Measurements from ENCODE around the gene CADM4. TPM values are rescaled to one million over a fixed set of nuclear protein-coding genes. Genes with fewer than 3 reads are reported as not detected.

CADM4 gene
- total and polyA plus RNA-seq, 10 of the 15 experiments (the other 5 are each of a cell fraction or from before 2014, with no cell fraction given) = 0.04 to 0.12 (median 0.08) TPM; not detected in 5

DNA sequence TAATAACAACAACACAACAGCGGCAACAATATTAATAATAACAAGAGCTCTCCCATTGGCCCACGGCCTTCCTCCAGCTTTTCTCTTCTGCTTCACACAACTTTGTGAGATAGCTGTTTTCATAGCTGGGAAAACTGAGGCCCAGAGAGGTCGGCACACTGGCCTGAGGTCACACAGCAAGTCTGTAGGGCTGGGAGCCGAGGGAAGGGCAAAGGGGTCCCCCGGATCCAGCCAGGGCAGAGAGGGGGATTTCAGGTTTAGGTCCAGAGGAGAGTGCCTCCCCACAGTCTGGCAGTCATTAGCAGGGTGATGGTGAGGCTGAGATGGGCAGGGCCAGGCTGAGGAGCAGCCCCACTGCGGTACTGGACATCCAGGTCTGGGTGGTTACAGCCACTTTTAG, 9.0 kb upstream of the CADM4 start (continued):
- TF ChIP-seq, protein P1, sequence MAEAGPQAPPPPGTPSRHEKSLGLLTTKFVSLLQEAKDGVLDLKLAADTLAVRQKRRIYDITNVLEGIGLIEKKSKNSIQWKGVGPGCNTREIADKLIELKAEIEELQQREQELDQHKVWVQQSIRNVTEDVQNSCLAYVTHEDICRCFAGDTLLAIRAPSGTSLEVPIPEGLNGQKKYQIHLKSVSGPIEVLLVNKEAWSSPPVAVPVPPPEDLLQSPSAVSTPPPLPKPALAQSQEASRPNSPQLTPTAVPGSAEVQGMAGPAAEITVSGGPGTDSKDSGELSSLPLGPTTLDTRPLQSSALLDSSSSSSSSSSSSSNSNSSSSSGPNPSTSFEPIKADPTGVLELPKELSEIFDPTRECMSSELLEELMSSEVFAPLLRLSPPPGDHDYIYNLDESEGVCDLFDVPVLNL (IDR thresholded peaks at IDR 0.05; ENCODE audit: low read depth, low read length) = no peak
- TF ChIP-seq ZNF24 (IDR thresholded peaks at IDR 0.05) = no peak

DNA sequence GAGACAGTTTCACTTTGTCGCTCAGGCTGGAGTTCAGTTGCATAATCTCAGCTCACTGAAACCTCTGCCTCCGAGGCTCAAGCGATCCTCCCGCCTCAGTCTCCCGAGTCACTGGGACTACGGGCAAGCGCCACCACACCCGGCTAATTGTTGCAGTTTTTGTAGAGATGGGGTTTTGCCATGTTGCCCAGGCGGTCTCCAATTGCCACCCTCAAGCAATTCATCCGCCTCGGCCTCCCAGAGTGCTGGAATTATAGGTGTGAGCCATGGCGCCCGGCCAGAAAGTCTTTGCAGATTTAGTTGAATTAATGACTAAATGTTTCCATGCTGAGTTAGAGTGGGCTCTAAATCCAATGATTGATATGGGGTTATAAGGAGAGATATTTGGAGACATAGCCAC, 4.5 kb upstream of the CADM4 start:
- RAD21 ChIA-PET (ENCODE audit: unreplicated experiment) = interaction anchor here (0.6 kb wide), 1 partner anchor 141 kb away, joined by 3 read pairs; no protein-coding TSS in a partner anchor
- Histone ChIP-seq H3K27ac (ENCODE audit: control insufficient read depth, insufficient read depth) (no peak overlapping the region), H3K4me3 (no peak overlapping the region), H3K4me2 (ENCODE audit: control insufficient read depth, insufficient read depth) (no peak overlapping the region), H2AFZ (ENCODE audit: control insufficient read depth, low read depth, low read length) (no peak overlapping the region), H3K9ac (ENCODE audit: control insufficient read depth, insufficient read depth, low read length) (no peak overlapping the region), H3K9me3 (replicated peaks; ENCODE audit: control insufficient read depth, insufficient read depth, low read length) (no peaks in the 10 kb centered on the region; the same call in 1 of the 3 replicates), H4K20me1 (ENCODE audit: control insufficient read depth, insufficient read depth) (no peaks in the 10 kb centered on the region), H3K79me2 (ENCODE audit: control insufficient read depth, insufficient read depth, low read length) (no peaks in the 10 kb centered on the region), H3K36me3 (ENCODE audit: control insufficient read depth in 2 of 2, insufficient read depth in 2 of 2, low read length in 1 of 2) (no peaks in the 10 kb centered on the region), H3K4me1 (ENCODE audit: control insufficient read depth, insufficient read depth, low read length) (no peaks in the 10 kb centered on the region), H3K27me3 (replicated peaks in 1 of 2; ENCODE audit: control insufficient read depth in 2 of 2, insufficient read depth in 2 of 2, low read length in 1 of 2) (peaks cover 3 to 8% of the 10 kb centered on the region in 2 experiments; a peak in 3 of 4 replicates)
- DNase-seq (ENCODE audit: low read depth, low spot score) (no peak), FAIRE-seq (no peak), ATAC-seq (no peak)
- WGBS (ENCODE audit: insufficient coverage, insufficient replicate concordance, low lambda C conversion rate, missing lambda C conversion rate) = 78% methylated on average over 12 of the region's 13 CpGs
- SMC1A ChIA-PET (ENCODE audit: uncharacterized antibody, unreplicated experiment) = no interaction called here
- BruUV-seq (replicated peaks) = no TSS peak
- intact Hi-C loops (cut with micrococcal nuclease; ENCODE audit: unreplicated experiment) (no loop called here), in situ Hi-C loops (cut with MboI) (no loop called here)
- CTCF ChIA-PET = no interaction called here
- POLR2A ChIA-PET = no interaction called here
- no peak for TF ChIP-seq SMC3 (IDR thresholded peaks at IDR 0.05; ENCODE audit: borderline replicate concordance, low read length)
- TF ChIP-seq RFX5 (IDR thresholded peaks at IDR 0.05; ENCODE audit: low read depth, low read length) = no peak
- TF ChIP-seq NFYA (IDR thresholded peaks at IDR 0.05; ENCODE audit: borderline replicate concordance, low read depth, low read length) = no peak
- no peak for TF ChIP-seq HCFC1 (IDR thresholded peaks at IDR 0.05; ENCODE audit: low read length)
- TF ChIP-seq, protein P2, sequence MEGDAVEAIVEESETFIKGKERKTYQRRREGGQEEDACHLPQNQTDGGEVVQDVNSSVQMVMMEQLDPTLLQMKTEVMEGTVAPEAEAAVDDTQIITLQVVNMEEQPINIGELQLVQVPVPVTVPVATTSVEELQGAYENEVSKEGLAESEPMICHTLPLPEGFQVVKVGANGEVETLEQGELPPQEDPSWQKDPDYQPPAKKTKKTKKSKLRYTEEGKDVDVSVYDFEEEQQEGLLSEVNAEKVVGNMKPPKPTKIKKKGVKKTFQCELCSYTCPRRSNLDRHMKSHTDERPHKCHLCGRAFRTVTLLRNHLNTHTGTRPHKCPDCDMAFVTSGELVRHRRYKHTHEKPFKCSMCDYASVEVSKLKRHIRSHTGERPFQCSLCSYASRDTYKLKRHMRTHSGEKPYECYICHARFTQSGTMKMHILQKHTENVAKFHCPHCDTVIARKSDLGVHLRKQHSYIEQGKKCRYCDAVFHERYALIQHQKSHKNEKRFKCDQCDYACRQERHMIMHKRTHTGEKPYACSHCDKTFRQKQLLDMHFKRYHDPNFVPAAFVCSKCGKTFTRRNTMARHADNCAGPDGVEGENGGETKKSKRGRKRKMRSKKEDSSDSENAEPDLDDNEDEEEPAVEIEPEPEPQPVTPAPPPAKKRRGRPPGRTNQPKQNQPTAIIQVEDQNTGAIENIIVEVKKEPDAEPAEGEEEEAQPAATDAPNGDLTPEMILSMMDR (IDR thresholded peaks at IDR 0.05 in 2 of 3, conservative IDR thresholded peaks at IDR 0.05 in 1 of 3; ENCODE audit: control insufficient read depth in 2 of 3, extremely low read depth in 1 of 3, insufficient read depth in 1 of 3, low read depth in 3 of 3, low read length in 3 of 3) = no peak
- no peak for TF ChIP-seq TCF7 (IDR thresholded peaks at IDR 0.05; ENCODE audit: borderline replicate concordance)
- no peak for TF ChIP-seq STAT3 (IDR thresholded peaks at IDR 0.05; ENCODE audit: low read depth, low read length)
- TF ChIP-seq GABPA (IDR thresholded peaks at IDR 0.05; ENCODE audit: low read depth) = no peak
- no peak for TF ChIP-seq TCF12 (IDR thresholded peaks at IDR 0.05; ENCODE audit: low read depth, low read length)
- TF ChIP-seq, protein P3, sequence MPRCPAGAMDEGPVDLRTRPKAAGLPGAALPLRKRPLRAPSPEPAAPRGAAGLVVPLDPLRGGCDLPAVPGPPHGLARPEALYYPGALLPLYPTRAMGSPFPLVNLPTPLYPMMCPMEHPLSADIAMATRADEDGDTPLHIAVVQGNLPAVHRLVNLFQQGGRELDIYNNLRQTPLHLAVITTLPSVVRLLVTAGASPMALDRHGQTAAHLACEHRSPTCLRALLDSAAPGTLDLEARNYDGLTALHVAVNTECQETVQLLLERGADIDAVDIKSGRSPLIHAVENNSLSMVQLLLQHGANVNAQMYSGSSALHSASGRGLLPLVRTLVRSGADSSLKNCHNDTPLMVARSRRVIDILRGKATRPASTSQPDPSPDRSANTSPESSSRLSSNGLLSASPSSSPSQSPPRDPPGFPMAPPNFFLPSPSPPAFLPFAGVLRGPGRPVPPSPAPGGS (IDR thresholded peaks at IDR 0.05; ENCODE audit: borderline replicate concordance, insufficient read depth, low read depth, low read length, poor library complexity, severe bottlenecking) = no peak
- no peak for TF ChIP-seq GATAD2B (conservative IDR thresholded peaks at IDR 0.05; ENCODE audit: low read depth)
- no peak for TF ChIP-seq ZNF274 (IDR thresholded peaks at IDR 0.05; ENCODE audit: insufficient read depth, insufficient read length)
- TF ChIP-seq RBBP5 (conservative IDR thresholded peaks at IDR 0.05) = no peak
- TF ChIP-seq, protein P4, sequence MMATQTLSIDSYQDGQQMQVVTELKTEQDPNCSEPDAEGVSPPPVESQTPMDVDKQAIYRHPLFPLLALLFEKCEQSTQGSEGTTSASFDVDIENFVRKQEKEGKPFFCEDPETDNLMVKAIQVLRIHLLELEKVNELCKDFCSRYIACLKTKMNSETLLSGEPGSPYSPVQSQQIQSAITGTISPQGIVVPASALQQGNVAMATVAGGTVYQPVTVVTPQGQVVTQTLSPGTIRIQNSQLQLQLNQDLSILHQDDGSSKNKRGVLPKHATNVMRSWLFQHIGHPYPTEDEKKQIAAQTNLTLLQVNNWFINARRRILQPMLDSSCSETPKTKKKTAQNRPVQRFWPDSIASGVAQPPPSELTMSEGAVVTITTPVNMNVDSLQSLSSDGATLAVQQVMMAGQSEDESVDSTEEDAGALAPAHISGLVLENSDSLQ (IDR thresholded peaks at IDR 0.05) = no peak
- TF ChIP-seq SUPT20H (IDR thresholded peaks at IDR 0.05; ENCODE audit: borderline replicate concordance, control insufficient read depth, low read depth, low read length) = no peak
- no peak for TF ChIP-seq FOXK2 (IDR thresholded peaks at IDR 0.05)
